ENCODE data around the gene IRX3. TPM values are rescaled to one million over a fixed set of nuclear protein-coding genes. Genes with fewer than 3 reads are reported as not detected.
"Not testable (repeated sequence)": the region's sequence is repeated elsewhere in the genome, so short reads cannot be mapped to it uniquely, and the experiment has no call there.

Gene IRX3
- total RNA-seq, 3 donors from 2014 or later: 0.16 TPM; not detected in 2

- no peak for DNase-seq
- H3K9me3 Mint-ChIP-seq: no peaks in the 10 kb centered on the region
- H3K36me3 Mint-ChIP-seq (ENCODE audit: insufficient read depth): no peaks in the 10 kb centered on the region
Observed at GRCh38 chr16:54273566-54273965, 13.0 kb downstream of the IRX3 start.

GRCh38 chr16:54270711-54271110 is 15.9 kb downstream of the IRX3 start:
- ATAC-seq (no peak), DNase-seq (no peak)
- H3K27me3 Mint-ChIP-seq (ENCODE audit: low read depth): peaks cover 5% of the 10 kb centered on the region
- no peak overlapping the region for H3K4me3 Mint-ChIP-seq
- no peaks in the 10 kb centered on the region for H3K36me3 Mint-ChIP-seq (ENCODE audit: insufficient read depth)
- no peaks in the 10 kb centered on the region for H3K4me1 Mint-ChIP-seq (ENCODE audit: low read depth)
- no peaks in the 10 kb centered on the region for H3K9me3 Mint-ChIP-seq

More at GRCh38 chr16:54273566-54273965, 13.0 kb downstream of the IRX3 start:
- peaks cover 2% of the 10 kb centered on the region for H3K27me3 Mint-ChIP-seq (ENCODE audit: low read depth)
- H3K4me1 Mint-ChIP-seq (ENCODE audit: low read depth): no peaks in the 10 kb centered on the region
- ATAC-seq: no peak
- H3K4me3 Mint-ChIP-seq: no peak overlapping the region

- Mint-ChIP-seq H3K27me3 (ENCODE audit: low read depth) (peaks cover 5% of the 10 kb centered on the region), H3K4me1 (ENCODE audit: low read depth) (no peaks in the 10 kb centered on the region), H3K9me3 (no peaks in the 10 kb centered on the region), H3K4me3 (no peak overlapping the region), H3K36me3 (ENCODE audit: insufficient read depth) (no peaks in the 10 kb centered on the region)
- DNase-seq (no peak), ATAC-seq (no peak)
Observed at GRCh38 chr16:54269461-54269860, 17.1 kb downstream of the IRX3 start.

GRCh38 chr16:54268766-54269165 is 17.8 kb downstream of the IRX3 start:
- no peaks in the 10 kb centered on the region for H3K4me1 Mint-ChIP-seq (ENCODE audit: low read depth)
- no peaks in the 10 kb centered on the region for H3K36me3 Mint-ChIP-seq (ENCODE audit: insufficient read depth)
- H3K27me3 Mint-ChIP-seq (ENCODE audit: low read depth): peaks cover 6% of the 10 kb centered on the region
- no peak overlapping the region for H3K4me3 Mint-ChIP-seq
- DNase-seq: no peak
- ATAC-seq: no peak
- no peaks in the 10 kb centered on the region for H3K9me3 Mint-ChIP-seq

GRCh38 chr16:54268340-54268739 is 18.2 kb downstream of the IRX3 start:
- H3K4me3 Mint-ChIP-seq: no peak overlapping the region
- DNase-seq (no peak), ATAC-seq (no peak)
- no peaks in the 10 kb centered on the region for H3K36me3 Mint-ChIP-seq (ENCODE audit: insufficient read depth)
- peaks cover 8% of the 10 kb centered on the region for H3K27me3 Mint-ChIP-seq (ENCODE audit: low read depth)
- H3K9me3 Mint-ChIP-seq: peaks cover 3% of the 10 kb centered on the region
- H3K4me1 Mint-ChIP-seq (ENCODE audit: low read depth): no peaks in the 10 kb centered on the region

- H3K4me1 Mint-ChIP-seq (ENCODE audit: low read depth): no peaks in the 10 kb centered on the region
- ATAC-seq: no peak
- peaks cover 3% of the 10 kb centered on the region for H3K9me3 Mint-ChIP-seq
- no peaks in the 10 kb centered on the region for H3K36me3 Mint-ChIP-seq (ENCODE audit: insufficient read depth)
- peaks cover 6% of the 10 kb centered on the region for H3K27me3 Mint-ChIP-seq (ENCODE audit: low read depth)
- no peak overlapping the region for H3K4me3 Mint-ChIP-seq
- DNase-seq: no peak
Observed at GRCh38 chr16:54266363-54266955, 20.1 kb downstream of the IRX3 start.

- Mint-ChIP-seq H3K4me3 (no peak overlapping the region), H3K27me3 (ENCODE audit: low read depth) (peaks cover 5% of the 10 kb centered on the region), H3K9me3 (peaks cover 3% of the 10 kb centered on the region), H3K36me3 (ENCODE audit: insufficient read depth) (no peaks in the 10 kb centered on the region), H3K4me1 (ENCODE audit: low read depth) (no peaks in the 10 kb centered on the region)
- DNase-seq: no peak
- no peak for ATAC-seq
Observed at GRCh38 chr16:54265575-54266107, 20.9 kb downstream of the IRX3 start.

- H3K36me3 Mint-ChIP-seq (ENCODE audit: insufficient read depth): no peaks in the 10 kb centered on the region
- no peak for ATAC-seq
- no peaks in the 10 kb centered on the region for H3K9me3 Mint-ChIP-seq
- H3K4me1 Mint-ChIP-seq (ENCODE audit: low read depth): no peaks in the 10 kb centered on the region
- peaks cover 6% of the 10 kb centered on the region for H3K27me3 Mint-ChIP-seq (ENCODE audit: low read depth)
- H3K4me3 Mint-ChIP-seq: no peak overlapping the region
- DNase-seq: no peak
Observed at GRCh38 chr16:54253118-54253517, 33.5 kb downstream of the IRX3 start.

- peaks cover 4% of the 10 kb centered on the region for H3K9me3 Mint-ChIP-seq
- peaks cover 5% of the 10 kb centered on the region for H3K27me3 Mint-ChIP-seq (ENCODE audit: low read depth)
- DNase-seq: no peak
- no peak for ATAC-seq
- no peaks in the 10 kb centered on the region for H3K36me3 Mint-ChIP-seq (ENCODE audit: insufficient read depth)
- H3K4me1 Mint-ChIP-seq (ENCODE audit: low read depth): no peaks in the 10 kb centered on the region
- no peak overlapping the region for H3K4me3 Mint-ChIP-seq
Observed at GRCh38 chr16:54248863-54249710, 37.5 kb downstream of the IRX3 start.

- not testable (repeated sequence) for DNase-seq
Observed at GRCh38 chr16:54247705-54248104, 38.9 kb downstream of the IRX3 start.

GRCh38 chr16:54246454-54246821 is 40.1 kb downstream of the IRX3 start:
- ATAC-seq: no peak
- Mint-ChIP-seq H3K4me1 (ENCODE audit: low read depth) (no peaks in the 10 kb centered on the region), H3K9me3 (peaks cover 8% of the 10 kb centered on the region), H3K4me3 (no peak overlapping the region), H3K27me3 (ENCODE audit: low read depth) (peaks cover 6% of the 10 kb centered on the region), H3K36me3 (ENCODE audit: insufficient read depth) (no peaks in the 10 kb centered on the region)
- DNase-seq: no peak

More at GRCh38 chr16:54247705-54248104, 38.9 kb downstream of the IRX3 start:
- ATAC-seq; H3K9me3 Mint-ChIP-seq; H3K27me3 Mint-ChIP-seq (ENCODE audit: low read depth); H3K4me3 Mint-ChIP-seq; H3K36me3 Mint-ChIP-seq (ENCODE audit: insufficient read depth); H3K4me1 Mint-ChIP-seq (ENCODE audit: low read depth): not testable (repeated sequence)

- Mint-ChIP-seq H3K4me3 (no peak overlapping the region), H3K4me1 (ENCODE audit: low read depth) (no peaks in the 10 kb centered on the region)
Observed at GRCh38 chr16:54245788-54246453, 40.7 kb downstream of the IRX3 start.

GRCh38 chr16:54244061-54244886 is 42.3 kb downstream of the IRX3 start:
- Mint-ChIP-seq H3K27me3 (ENCODE audit: low read depth) (peaks cover 6% of the 10 kb centered on the region), H3K4me1 (ENCODE audit: low read depth) (no peaks in the 10 kb centered on the region), H3K36me3 (ENCODE audit: insufficient read depth) (no peaks in the 10 kb centered on the region), H3K9me3 (peaks cover 8% of the 10 kb centered on the region), H3K4me3 (no peak overlapping the region)
- DNase-seq (no peak), ATAC-seq (no peak)

More at GRCh38 chr16:54245788-54246453, 40.7 kb downstream of the IRX3 start:
- H3K9me3 Mint-ChIP-seq: peaks cover 8% of the 10 kb centered on the region
- ATAC-seq (no peak), DNase-seq (no peak)
- H3K27me3 Mint-ChIP-seq (ENCODE audit: low read depth): peaks cover 6% of the 10 kb centered on the region
- no peaks in the 10 kb centered on the region for H3K36me3 Mint-ChIP-seq (ENCODE audit: insufficient read depth)

- ATAC-seq (no peak), DNase-seq (no peak)
- H3K4me3 Mint-ChIP-seq: no peak overlapping the region
- no peaks in the 10 kb centered on the region for H3K36me3 Mint-ChIP-seq (ENCODE audit: insufficient read depth)
- H3K4me1 Mint-ChIP-seq (ENCODE audit: low read depth): no peaks in the 10 kb centered on the region
- H3K27me3 Mint-ChIP-seq (ENCODE audit: low read depth): peaks cover 6% of the 10 kb centered on the region
- H3K9me3 Mint-ChIP-seq: peaks cover 8% of the 10 kb centered on the region
Observed at GRCh38 chr16:54243202-54243601, 43.4 kb downstream of the IRX3 start.
